Inflammatory macrophage treated with lipopolysaccharide for 4 hours (primary cell): ENCODE data around the gene ATOSB.

Experiments used
- DNase-seq: peaks from one replicate; pipeline ENCODE4 v3.0.0-alpha.2; 2020

Gene ATOSB

GRCh38 chr9:35112257-35113020, 3.2 kb downstream of the ATOSB start:
- DNase-seq = peak; percentile 91

- DNase-seq = peak; percentile 99
These were observed 4.4 kb downstream of the ATOSB start for GRCh38 chr9:35111001-35111933.

GRCh38 chr9:35110327-35110761, 5.3 kb downstream of the ATOSB start:
- DNase-seq = peak; percentile 8

GRCh38 chr9:35108946-35109575, 6.6 kb downstream of the ATOSB start:
- DNase-seq = no peak

- no peak for DNase-seq
These were observed 7.2 kb downstream of the ATOSB start for GRCh38 chr9:35108461-35108860.

GRCh38 chr9:35107297-35108290, 8.1 kb downstream of the ATOSB start:
- DNase-seq = no peak

GRCh38 chr9:35106343-35106730, 9.3 kb downstream of the ATOSB start:
- no peak for DNase-seq

- no peak for DNase-seq
These were observed 9.9 kb downstream of the ATOSB start for GRCh38 chr9:35105571-35106342.

GRCh38 chr9:35105126-35105525, 10.5 kb downstream of the ATOSB start:
- DNase-seq = no peak

- no peak for DNase-seq
These were observed 11.1 kb downstream of the ATOSB start for GRCh38 chr9:35104586-35104985.

- no peak for DNase-seq
These were observed 11.9 kb downstream of the ATOSB start for GRCh38 chr9:35103660-35104191.

GRCh38 chr9:35102769-35103659, 12.6 kb downstream of the ATOSB start, which contains the start of gene STOML2:
Gene STOML2 (minus strand): TSS chr9:35103131. CDS start chr9:35103094, 37 bp downstream.
- peak; percentile 94 for DNase-seq

GRCh38 chr9:35102465-35102768, 13.2 kb downstream of the ATOSB start:
- DNase-seq = no peak

- DNase-seq = no peak
These were observed 18.1 kb downstream of the ATOSB start for GRCh38 chr9:35097573-35097972.

GRCh38 chr9:35096035-35096849, 19.4 kb downstream of the ATOSB start, which contains the start of gene PIGO:
Gene PIGO (minus strand): TSS chr9:35096591. CDS start chr9:35095565, 1,026 bp downstream.
- DNase-seq = peak; percentile 84

- no peak for DNase-seq
These were observed 24.1 kb downstream of the ATOSB start for GRCh38 chr9:35091536-35091935.

- DNase-seq = no peak
These were observed 26.2 kb downstream of the ATOSB start for GRCh38 chr9:35089434-35089833.

- DNase-seq = peak; percentile 18
These were observed 30.6 kb downstream of the ATOSB start for GRCh38 chr9:35085078-35085477.
